Adipocyte (in vitro differentiated cells): ENCODE measurements around the gene BUB1B.
"Not testable (repeated sequence)": the region's sequence is repeated elsewhere in the genome, so short reads cannot be mapped to it uniquely, and the experiment has no call there.

Experiments
- DNase-seq: peaks from one replicate; pipeline ENCODE4 v3.0.0-alpha.2; 2015; ENCODE audit warnings: low read depth
- H3K27me3 ChIP-seq: replicated peaks from 2 replicates; pipeline ENCODE4 v1.7.0; 2013; ENCODE audit warnings: mild to moderate bottlenecking, low read length, moderate library complexity; ENCODE audit not compliant: control insufficient read depth, insufficient read depth
- H3K36me3 ChIP-seq: 2 replicates; pipeline ENCODE4 v1.7.0; 2013; ENCODE audit warnings: low read length, mild to moderate bottlenecking, moderate library complexity; ENCODE audit not compliant: control insufficient read depth, insufficient read depth, severe bottlenecking
- H3K4me1 ChIP-seq: 2 replicates; pipeline ENCODE4 v1.7.0; 2013; ENCODE audit warnings: mild to moderate bottlenecking, low read length, moderate library complexity; ENCODE audit not compliant: control insufficient read depth, insufficient read depth
- H3K4me3 ChIP-seq: 2 replicates; pipeline ENCODE4 v1.7.0; 2013; ENCODE audit warnings: mild to moderate bottlenecking, low read length, moderate library complexity
- H3K9ac ChIP-seq: 2 replicates; pipeline ENCODE4 v1.7.0; 2013; ENCODE audit warnings: mild to moderate bottlenecking, low read length, moderate library complexity
- H3K9me3 ChIP-seq: 2 replicates; pipeline ENCODE4 v1.7.0; 2013; ENCODE audit warnings: mild to moderate bottlenecking, low read length, moderate library complexity; ENCODE audit not compliant: control insufficient read depth

The BUB1B gene

DNA sequence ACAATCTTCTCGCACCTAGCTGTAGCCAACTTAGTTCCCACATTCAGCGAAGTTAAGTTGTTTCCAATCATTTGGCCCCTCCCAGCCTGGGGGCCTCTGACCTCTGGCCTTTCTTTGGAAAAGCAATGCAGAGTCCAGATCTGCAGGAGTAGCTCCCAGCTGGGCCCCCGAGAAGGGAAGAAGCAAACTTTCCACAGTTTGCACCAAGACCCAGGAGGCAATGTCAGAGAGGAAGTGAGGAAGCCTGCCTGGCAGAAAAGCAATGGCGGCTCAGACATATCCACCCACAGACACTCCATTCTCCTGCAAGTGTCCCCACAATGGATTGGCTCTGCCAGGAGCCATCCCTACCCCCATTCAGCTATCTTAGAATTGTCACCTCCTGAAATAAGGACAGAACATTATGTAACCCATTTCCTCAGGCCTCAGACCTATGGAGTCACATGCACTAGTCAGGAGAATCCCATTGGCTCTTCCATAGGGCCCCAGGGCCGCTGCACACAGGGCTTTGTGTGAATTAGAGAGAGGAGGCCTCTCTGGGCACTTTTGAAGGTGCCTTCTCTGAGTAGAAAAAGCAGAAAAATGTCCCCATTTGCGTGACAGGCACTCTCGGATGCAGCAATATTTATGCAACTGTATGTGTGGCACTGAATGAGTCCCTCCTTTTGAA lies 3.0 kb upstream of the BUB1B start:
- Histone ChIP-seq H3K4me3 (no peak overlapping the region), H3K9ac (no peak overlapping the region), H3K36me3 (no peaks in the 10 kb centered on the region), H3K4me1 (peaks cover 5% of the 10 kb centered on the region), H3K9me3 (no peaks in the 10 kb centered on the region), H3K27me3 (peaks cover 10% of the 10 kb centered on the region)
- no peak for DNase-seq

DNA sequence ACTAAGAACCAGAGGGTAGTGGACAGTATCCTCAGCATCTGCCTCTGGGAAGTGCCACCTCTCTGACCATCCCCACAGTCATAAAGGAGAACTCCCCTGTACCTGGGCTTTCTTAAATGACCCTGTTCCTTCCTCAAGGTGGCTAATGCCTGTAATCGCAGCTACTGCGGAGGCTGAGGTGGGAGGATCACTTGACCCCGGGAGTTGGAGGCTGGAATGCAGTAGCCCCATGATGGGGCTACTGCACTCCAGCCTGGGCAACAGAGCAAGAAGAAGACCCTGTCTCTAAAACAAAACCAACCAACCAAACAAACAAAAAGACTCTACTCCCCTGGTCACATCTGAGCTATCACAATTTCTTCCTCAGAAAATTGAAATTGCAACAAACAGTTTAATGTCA lies 848 bp upstream of the BUB1B start:
- Histone ChIP-seq H3K9me3 (no peaks in the 10 kb centered on the region), H3K9ac (no peak overlapping the region), H3K27me3 (peaks cover 10% of the 10 kb centered on the region), H3K4me3 (no peak overlapping the region), H3K4me1 (peaks cover 5% of the 10 kb centered on the region), H3K36me3 (no peaks in the 10 kb centered on the region)
- DNase-seq, result no peak

DNA sequence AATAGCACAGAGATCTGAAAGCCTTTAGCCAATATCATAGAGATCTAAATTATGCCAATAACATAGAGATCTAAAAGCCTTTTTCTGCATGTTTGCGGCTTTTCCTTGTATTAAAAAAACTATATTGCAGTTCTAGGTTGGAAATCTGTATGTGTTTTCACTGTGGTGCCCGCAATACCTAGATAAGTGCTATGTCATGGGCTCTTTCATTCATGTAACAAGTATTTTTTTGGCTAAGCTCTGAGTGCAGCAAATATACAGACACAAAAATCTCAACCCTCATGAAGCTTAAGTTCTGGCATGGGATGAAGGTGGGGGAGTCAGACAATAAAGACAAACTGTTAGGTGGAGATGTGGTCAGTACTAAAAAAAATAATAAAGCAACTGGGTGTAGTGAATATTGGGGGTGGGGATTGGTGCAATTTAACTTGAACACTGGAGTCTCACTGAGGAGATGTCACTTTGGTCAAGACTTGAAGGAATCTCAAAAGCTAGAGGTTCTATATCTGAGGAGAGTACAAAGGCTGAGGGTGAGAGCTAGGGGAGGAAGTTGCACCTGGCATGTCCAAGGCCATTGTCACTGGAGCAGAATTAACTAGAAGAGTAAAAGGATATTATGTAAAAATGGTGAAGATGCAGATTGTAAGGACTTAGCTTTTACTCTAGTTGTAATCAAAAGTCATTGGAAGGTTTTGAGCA lies 973 bp downstream of the BUB1B start:
- peak overlapping the region; percentile 88 for H3K4me3 ChIP-seq
- no peak for DNase-seq
- H3K9me3 ChIP-seq, result no peaks in the 10 kb centered on the region
- no peaks in the 10 kb centered on the region for H3K36me3 ChIP-seq
- H3K4me1 ChIP-seq, result peaks cover 5% of the 10 kb centered on the region
- no peak overlapping the region for H3K9ac ChIP-seq
- H3K27me3 ChIP-seq, result no peaks in the 10 kb centered on the region

DNA sequence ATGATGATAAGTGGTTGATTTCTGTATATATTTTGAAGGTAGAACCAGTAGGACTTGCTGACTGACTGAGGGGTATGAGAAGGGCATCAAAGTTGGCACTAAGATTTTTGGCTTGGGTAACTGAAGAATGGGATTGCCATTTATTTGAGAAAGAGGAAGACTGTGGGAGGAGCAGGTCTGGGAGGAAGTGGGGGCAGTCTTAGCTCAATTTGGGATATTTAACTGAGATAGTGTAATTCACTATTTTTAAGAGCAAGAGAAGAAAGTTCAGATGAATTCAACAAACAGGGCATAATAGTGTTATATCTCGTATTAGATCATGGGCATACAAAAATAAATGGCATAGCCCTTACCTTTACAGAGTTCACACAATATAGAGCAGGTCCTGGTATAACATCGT lies 1.7 kb downstream of the BUB1B start:
- Histone ChIP-seq H3K4me3 (no peak overlapping the region), H3K9me3 (no peaks in the 10 kb centered on the region)
- DNase-seq, result no peak

DNA sequence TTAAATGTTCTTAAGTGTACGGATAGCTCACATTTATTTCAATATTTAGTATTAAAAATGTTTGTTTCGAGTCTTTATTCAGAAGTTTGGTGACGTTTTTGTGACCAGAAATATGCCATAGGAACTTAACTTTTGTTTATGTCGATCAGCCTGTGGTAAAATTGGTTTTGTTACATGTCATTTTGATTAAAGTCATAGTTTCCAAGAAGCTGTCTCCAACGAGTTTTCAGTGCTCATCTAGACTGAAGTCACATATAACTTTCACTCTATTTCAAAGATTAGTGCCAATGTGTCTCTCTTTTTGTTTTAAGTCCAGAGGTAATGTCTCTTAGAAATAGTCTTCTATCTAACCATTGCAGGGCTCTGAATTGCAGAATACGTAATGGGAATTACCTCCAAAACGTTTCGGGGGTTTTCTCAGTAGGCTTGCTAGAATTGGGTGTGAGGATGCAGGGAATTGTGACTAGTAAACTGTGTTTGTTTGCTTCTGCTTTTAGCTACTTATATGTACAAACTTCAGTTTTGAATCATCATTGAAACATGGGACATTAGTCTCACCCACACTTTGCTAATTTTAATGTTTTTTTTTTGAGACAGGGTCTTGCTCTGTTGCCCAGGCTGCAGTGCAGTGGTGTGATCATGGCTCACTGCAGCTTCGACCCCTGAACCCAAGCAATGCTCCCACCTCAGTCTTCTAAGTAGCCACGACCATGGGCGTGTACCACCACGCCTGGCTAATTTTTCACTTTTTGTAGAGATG lies 3.0 kb downstream of the BUB1B start:
- Histone ChIP-seq H3K36me3 (no peaks in the 10 kb centered on the region), H3K9ac (no peak overlapping the region), H3K4me3 (no peak overlapping the region), H3K9me3 (no peaks in the 10 kb centered on the region), H3K27me3 (no peaks in the 10 kb centered on the region), H3K4me1 (peaks cover 5% of the 10 kb centered on the region)
- DNase-seq, result no peak

More for the DNA sequence above, 1.7 kb downstream of the BUB1B start:
- no peaks in the 10 kb centered on the region for H3K27me3 ChIP-seq
- no peaks in the 10 kb centered on the region for H3K36me3 ChIP-seq
- peaks cover 5% of the 10 kb centered on the region for H3K4me1 ChIP-seq
- H3K9ac ChIP-seq, result no peak overlapping the region

DNA sequence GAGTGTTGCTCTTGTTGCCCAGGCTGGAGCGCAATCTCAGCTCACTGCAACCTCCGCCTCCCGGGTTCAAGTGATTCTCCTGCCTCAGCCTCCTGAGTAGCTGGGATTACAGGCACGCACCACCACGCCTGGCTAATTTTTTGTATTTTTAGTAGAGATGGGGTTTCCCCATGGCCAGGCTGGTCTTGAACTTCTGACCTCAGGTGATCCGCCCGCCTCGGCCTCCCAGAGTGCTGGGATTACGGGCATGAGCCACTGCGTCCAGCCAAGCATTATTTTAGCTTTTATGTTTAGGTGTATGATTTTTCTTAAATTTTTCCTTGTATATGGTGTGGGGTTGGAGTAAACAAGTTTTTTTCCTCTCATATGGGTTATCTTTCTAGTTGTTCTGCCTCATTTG lies 6.5 kb downstream of the BUB1B start:
- H3K4me1 ChIP-seq, H3K36me3 ChIP-seq, H3K4me3 ChIP-seq, H3K9me3 ChIP-seq, H3K27me3 ChIP-seq, DNase-seq, H3K9ac ChIP-seq: not testable (repeated sequence)

DNA sequence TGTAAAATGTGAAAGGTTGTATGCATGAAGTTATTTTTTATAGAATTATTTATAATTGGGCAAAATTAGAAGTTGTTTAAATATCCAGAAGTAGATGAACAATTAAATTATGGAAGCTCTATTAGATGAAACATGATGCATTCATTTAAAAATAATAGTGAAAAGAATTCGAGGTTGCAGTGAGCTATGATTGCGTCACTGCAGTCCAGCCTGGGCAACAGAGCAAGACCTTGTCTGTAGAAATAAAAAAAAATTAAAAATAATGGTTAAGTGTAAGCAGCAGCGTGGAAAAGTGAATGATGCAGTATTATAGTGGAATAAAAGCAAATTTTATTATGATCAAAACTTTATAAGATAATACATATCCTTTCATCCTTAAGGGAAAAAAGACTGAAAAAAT lies 14.3 kb downstream of the BUB1B start:
- Histone ChIP-seq H3K27me3 (no peaks in the 10 kb centered on the region), H3K4me3 (no peak overlapping the region), H3K4me1 (no peaks in the 10 kb centered on the region), H3K9ac (no peak overlapping the region), H3K9me3 (no peaks in the 10 kb centered on the region), H3K36me3 (no peaks in the 10 kb centered on the region)
- DNase-seq, result no peak

DNA sequence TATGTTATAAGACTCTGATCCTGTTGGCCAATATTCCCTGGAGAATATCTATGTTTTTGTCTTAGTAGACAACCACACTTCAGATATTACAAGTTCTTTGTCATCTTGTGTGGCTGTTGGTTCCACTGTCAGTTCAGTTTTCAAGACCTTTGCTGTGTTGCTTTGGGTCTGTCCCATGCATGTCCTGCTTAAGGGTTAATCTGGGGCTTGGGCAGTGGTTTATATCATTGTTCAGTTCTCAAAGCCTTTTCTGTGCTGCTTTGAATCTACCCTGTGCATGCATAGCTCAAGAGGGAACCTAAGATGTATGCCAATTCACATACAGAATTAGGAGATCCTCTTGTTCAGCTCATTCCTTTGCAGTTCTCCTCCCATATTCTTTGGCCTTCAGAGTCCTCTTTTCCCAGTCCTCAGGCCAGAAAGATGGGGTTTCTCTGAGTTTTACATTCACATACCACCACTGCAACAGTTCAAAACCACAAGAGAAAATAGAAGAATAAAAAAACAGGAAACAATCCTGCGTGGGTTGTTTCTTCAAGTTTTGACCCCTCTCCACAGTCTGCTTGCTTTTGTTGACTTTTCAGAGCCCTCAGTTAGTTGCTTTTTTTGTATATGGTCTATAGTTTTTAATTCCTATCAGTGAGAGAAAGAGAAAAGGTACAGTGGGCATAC lies 21.6 kb downstream of the BUB1B start:
- H3K4me1 ChIP-seq, result no peaks in the 10 kb centered on the region
- no peaks in the 10 kb centered on the region for H3K27me3 ChIP-seq
- H3K9ac ChIP-seq, result no peak overlapping the region
- DNase-seq, result no peak
- no peaks in the 10 kb centered on the region for H3K9me3 ChIP-seq
- H3K4me3 ChIP-seq, result no peak overlapping the region
- no peaks in the 10 kb centered on the region for H3K36me3 ChIP-seq

DNA sequence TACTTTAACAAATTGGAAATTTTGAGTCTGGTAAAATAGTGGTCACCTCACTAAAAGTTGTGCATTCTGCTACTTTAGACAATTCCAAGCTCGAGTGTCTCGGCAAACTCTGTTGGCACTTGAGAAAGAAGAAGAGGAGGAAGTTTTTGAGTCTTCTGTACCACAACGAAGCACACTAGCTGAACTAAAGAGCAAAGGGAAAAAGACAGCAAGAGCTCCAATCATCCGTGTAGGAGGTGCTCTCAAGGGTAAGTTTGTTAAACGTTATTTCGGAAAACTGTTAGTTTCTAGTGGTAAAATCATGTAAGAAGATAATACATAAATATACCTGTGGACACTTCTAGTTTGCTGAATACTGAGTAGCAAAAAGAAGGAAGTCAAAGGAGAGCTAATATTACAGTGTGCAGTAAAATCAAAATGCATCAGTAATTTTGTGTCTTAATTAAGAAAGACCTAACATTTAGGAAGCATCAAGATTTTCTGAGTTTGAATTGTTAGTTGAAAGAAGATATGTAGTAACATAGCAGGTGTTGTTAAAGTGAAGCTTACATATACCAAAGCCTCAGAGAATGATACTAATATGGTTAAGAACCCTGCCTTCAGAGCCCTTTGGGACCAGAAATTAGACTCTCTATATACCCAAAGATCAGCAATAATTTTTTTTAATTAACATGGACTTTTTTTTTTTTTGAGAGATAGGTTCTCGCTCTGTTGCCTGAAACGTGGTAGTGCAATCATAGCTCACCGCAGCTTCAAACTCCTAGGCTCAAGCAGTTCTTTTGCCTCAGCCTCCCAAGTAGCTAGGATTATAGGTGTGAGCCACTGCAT lies 23.0 kb downstream of the BUB1B start:
- no peak for DNase-seq
- Histone ChIP-seq H3K4me3 (no peak overlapping the region), H3K27me3 (no peaks in the 10 kb centered on the region), H3K4me1 (no peaks in the 10 kb centered on the region), H3K9ac (no peak overlapping the region), H3K36me3 (no peaks in the 10 kb centered on the region), H3K9me3 (no peaks in the 10 kb centered on the region)

DNA sequence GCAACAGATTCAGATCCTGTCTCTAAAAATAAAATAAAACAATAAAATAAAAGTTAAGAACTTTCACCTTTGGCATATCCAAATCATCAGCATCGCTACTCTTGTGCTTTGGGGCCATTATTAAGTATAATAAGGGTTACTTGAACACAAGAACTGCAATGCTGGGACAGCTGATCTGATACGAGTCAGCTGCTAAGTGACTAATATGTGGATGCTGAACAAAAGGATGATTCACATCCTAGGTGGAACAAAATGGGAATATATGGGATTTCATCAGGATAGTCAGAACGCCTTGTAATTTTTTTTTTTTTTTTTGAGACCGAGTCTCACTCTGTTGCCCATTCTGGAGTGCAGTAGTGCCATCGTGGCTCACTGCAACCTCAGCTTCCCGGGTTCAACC lies 29.7 kb downstream of the BUB1B start:
- H3K4me3 ChIP-seq, result no peak overlapping the region
- H3K36me3 ChIP-seq, result no peaks in the 10 kb centered on the region
- H3K27me3 ChIP-seq, result no peaks in the 10 kb centered on the region
- no peaks in the 10 kb centered on the region for H3K9me3 ChIP-seq
- H3K4me1 ChIP-seq, result no peaks in the 10 kb centered on the region
- peak; percentile 6 for DNase-seq
- H3K9ac ChIP-seq, result no peak overlapping the region
